MM.1S (cell line): ENCODE results near the gene HNRNPK.

ENCODE experiments used
- DNase-seq: peaks from one replicate; pipeline ENCODE4 v3.0.0-alpha.2; 2015
- H2AFZ ChIP-seq: fragments of 300-600 bp; sonication (generic); 2 replicates; pipeline ENCODE4 v1.6.0; 2016; ENCODE audit warnings: antibody characterized with exemption, low read length
- H3F3A ChIP-seq: fragments of 300-600 bp; sonication (generic); 2 replicates; pipeline ENCODE4 v1.6.1; 2016; ENCODE audit warnings: mild to moderate bottlenecking, antibody characterized with exemption, low read length, moderate library complexity, mixed read lengths; ENCODE audit not compliant: insufficient read depth
- H3K27ac ChIP-seq: fragments of 300-600 bp; sonication (generic); 2 replicates; pipeline ENCODE4 v1.5.1; 2016; ENCODE audit warnings: mild to moderate bottlenecking, low read length
- H3K27me3 ChIP-seq: fragments of 300-600 bp; sonication (generic); replicated peaks from 2 replicates; pipeline ENCODE4 v1.6.0; 2016; ENCODE audit warnings: low read length; ENCODE audit not compliant: insufficient read depth
- H3K36me3 ChIP-seq: fragments of 300-600 bp; sonication (generic); replicated peaks from 2 replicates; pipeline ENCODE4 v1.6.1; 2016; ENCODE audit warnings: mild to moderate bottlenecking, low read length, mixed read lengths; ENCODE audit not compliant: insufficient read depth
- H3K4me1 ChIP-seq: fragments of 300-600 bp; sonication (generic); 2 replicates; pipeline ENCODE4 v1.6.1; 2016; ENCODE audit warnings: low read length, mixed read lengths
- H3K4me2 ChIP-seq: fragments of 300-600 bp; sonication (generic); 2 replicates; pipeline ENCODE4 v1.6.0; 2016; ENCODE audit warnings: low read depth, low read length
- H3K4me3 ChIP-seq: fragments of 300-600 bp; sonication (generic); 2 replicates; pipeline ENCODE4 v1.5.1; 2016; ENCODE audit warnings: low read length, mixed read lengths
- H3K79me2 ChIP-seq: fragments of 300-600 bp; sonication (generic); 2 replicates; pipeline ENCODE4 v1.6.1; 2016; ENCODE audit warnings: mixed run types, low read length, mixed read lengths
- H3K9ac ChIP-seq: fragments of 300-600 bp; sonication (generic); 2 replicates; pipeline ENCODE4 v1.6.1; 2016; ENCODE audit warnings: low read length, mixed read lengths
- H3K9me2 ChIP-seq: fragments of 300-600 bp; sonication (generic); replicated peaks from 2 replicates; pipeline ENCODE4 v1.6.1; 2016; ENCODE audit warnings: mild to moderate bottlenecking, low read length, mixed read lengths; ENCODE audit not compliant: insufficient read depth
- H3K9me3 ChIP-seq: fragments of 300-600 bp; sonication (generic); replicated peaks from 2 replicates; pipeline ENCODE4 v1.6.1; 2016; ENCODE audit warnings: mild to moderate bottlenecking, low read length, mixed read lengths; ENCODE audit not compliant: insufficient read depth
- H4K20me1 ChIP-seq: fragments of 300-600 bp; sonication (generic); 2 replicates; pipeline ENCODE4 v1.6.1; 2016; ENCODE audit warnings: mild to moderate bottlenecking, low read length, moderate library complexity, mixed read lengths; ENCODE audit not compliant: insufficient read depth
- EZH2 ChIP-seq: fragments of 300-600 bp; sonication (generic); optimal IDR thresholded peaks from 2 replicates; pipeline ENCODE3; 2017; ENCODE audit warnings: low read depth, mild to moderate bottlenecking, antibody characterized with exemption, low read length, mixed read lengths
- EZH2phosphoT487 ChIP-seq: fragments of 300-600 bp; sonication (generic); IDR thresholded peaks from 2 replicates; pipeline ENCODE4 v1.6.1; 2018; ENCODE audit warnings: antibody characterized with exemption, low read length
- TF ChIP-seq, protein P1 (sequence below): fragments of 300-600 bp; sonication (generic); IDR thresholded peaks from 2 replicates; pipeline ENCODE4 v1.5.1; 2016; ENCODE audit warnings: antibody characterized with exemption, low read length, mixed read lengths

Gene HNRNPK

DNA sequence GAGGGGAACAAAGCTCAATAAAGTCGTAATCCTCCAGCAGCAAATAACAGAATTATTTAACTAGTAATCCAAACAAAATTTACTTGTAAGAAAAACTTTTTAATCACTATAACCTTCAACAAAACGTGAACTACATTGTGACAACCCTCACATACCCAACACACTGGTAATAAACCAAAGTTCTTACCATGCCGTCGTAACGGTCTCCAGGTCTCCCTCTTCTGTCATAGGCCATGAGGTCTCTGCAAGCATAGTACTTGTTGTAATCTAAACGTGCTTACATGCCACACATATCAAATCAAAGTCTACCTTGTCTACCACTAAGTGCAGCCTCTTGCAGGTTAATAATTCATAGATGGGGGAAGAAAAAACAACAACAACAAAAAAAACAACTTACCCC lies 8.5 kb downstream of the HNRNPK start:
- Histone ChIP-seq H3K36me3 (peaks cover 70% of the 10 kb centered on the region), H3F3A (peaks cover 67% of the 10 kb centered on the region)

GRCh38 chr9:83969602-83970001 lies 10.4 kb downstream of the HNRNPK start:
- Histone ChIP-seq H4K20me1 (peaks cover 58% of the 10 kb centered on the region), H3K79me2 (peaks cover 51% of the 10 kb centered on the region)

More for the DNA sequence above, 8.5 kb downstream of the HNRNPK start:
- Histone ChIP-seq H3K4me3 (no peak overlapping the region), H3K9me2 (no peaks in the 10 kb centered on the region), H3K9me3 (no peaks in the 10 kb centered on the region), H3K4me2 (no peak overlapping the region), H3K27me3 (no peaks in the 10 kb centered on the region), H4K20me1 (peaks cover 69% of the 10 kb centered on the region), H3K9ac (no peak overlapping the region), H2AFZ (no peak overlapping the region), H3K79me2 (peaks cover 70% of the 10 kb centered on the region), H3K4me1 (0 out of 2 replicates have a peak, but pooled peaks cover 3% of the 10 kb centered on the region), H3K27ac (no peak overlapping the region)
- no peak for DNase-seq
- TF ChIP-seq, protein P1, sequence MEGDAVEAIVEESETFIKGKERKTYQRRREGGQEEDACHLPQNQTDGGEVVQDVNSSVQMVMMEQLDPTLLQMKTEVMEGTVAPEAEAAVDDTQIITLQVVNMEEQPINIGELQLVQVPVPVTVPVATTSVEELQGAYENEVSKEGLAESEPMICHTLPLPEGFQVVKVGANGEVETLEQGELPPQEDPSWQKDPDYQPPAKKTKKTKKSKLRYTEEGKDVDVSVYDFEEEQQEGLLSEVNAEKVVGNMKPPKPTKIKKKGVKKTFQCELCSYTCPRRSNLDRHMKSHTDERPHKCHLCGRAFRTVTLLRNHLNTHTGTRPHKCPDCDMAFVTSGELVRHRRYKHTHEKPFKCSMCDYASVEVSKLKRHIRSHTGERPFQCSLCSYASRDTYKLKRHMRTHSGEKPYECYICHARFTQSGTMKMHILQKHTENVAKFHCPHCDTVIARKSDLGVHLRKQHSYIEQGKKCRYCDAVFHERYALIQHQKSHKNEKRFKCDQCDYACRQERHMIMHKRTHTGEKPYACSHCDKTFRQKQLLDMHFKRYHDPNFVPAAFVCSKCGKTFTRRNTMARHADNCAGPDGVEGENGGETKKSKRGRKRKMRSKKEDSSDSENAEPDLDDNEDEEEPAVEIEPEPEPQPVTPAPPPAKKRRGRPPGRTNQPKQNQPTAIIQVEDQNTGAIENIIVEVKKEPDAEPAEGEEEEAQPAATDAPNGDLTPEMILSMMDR = no peak
- TF ChIP-seq EZH2phosphoT487 (no peak), EZH2 (no peak)

GRCh38 chr9:83967073-83967472 lies 12.9 kb downstream of the HNRNPK start:
- H4K20me1 ChIP-seq = peaks cover 37% of the 10 kb centered on the region
- no peaks in the 10 kb centered on the region for H3K27me3 ChIP-seq
- H3K4me1 ChIP-seq = no peaks in the 10 kb centered on the region

More at GRCh38 chr9:83969602-83970001, 10.4 kb downstream of the HNRNPK start:
- Histone ChIP-seq H3K4me3 (no peak overlapping the region), H3K27me3 (no peaks in the 10 kb centered on the region), H3K9me2 (no peaks in the 10 kb centered on the region), H3K9me3 (no peaks in the 10 kb centered on the region), H3K4me2 (no peak overlapping the region), H3K27ac (no peak overlapping the region), H3F3A (peaks cover 72% of the 10 kb centered on the region), H3K36me3 (peaks cover 53% of the 10 kb centered on the region), H2AFZ (no peak overlapping the region), H3K4me1 (no peaks in the 10 kb centered on the region), H3K9ac (no peak overlapping the region)
- TF ChIP-seq EZH2 = no peak
- TF ChIP-seq, protein P1 = no peak
- TF ChIP-seq EZH2phosphoT487 = no peak
- DNase-seq = no peak

More at GRCh38 chr9:83967073-83967472, 12.9 kb downstream of the HNRNPK start:
- H3K4me3 ChIP-seq = no peak overlapping the region
- no peak overlapping the region for H3K27ac ChIP-seq
- TF ChIP-seq EZH2 (no peak), EZH2phosphoT487 (no peak)
- TF ChIP-seq, protein P1 = no peak
- no peak overlapping the region for H2AFZ ChIP-seq
- no peaks in the 10 kb centered on the region for H3K9me3 ChIP-seq
- peaks cover 59% of the 10 kb centered on the region for H3F3A ChIP-seq
- H3K79me2 ChIP-seq = peaks cover 27% of the 10 kb centered on the region
- peaks cover 29% of the 10 kb centered on the region for H3K36me3 ChIP-seq
- H3K4me2 ChIP-seq = no peak overlapping the region
- no peak overlapping the region for H3K9ac ChIP-seq
- DNase-seq = no peak
- no peaks in the 10 kb centered on the region for H3K9me2 ChIP-seq
